ENCODE results near the gene LENEP. TPM values are rescaled to one million over a fixed set of nuclear protein-coding genes. Genes with fewer than 3 reads are reported as not detected.

The LENEP gene
- total RNA-seq, 1 donor from 2014 or later, result not detected

DNA sequence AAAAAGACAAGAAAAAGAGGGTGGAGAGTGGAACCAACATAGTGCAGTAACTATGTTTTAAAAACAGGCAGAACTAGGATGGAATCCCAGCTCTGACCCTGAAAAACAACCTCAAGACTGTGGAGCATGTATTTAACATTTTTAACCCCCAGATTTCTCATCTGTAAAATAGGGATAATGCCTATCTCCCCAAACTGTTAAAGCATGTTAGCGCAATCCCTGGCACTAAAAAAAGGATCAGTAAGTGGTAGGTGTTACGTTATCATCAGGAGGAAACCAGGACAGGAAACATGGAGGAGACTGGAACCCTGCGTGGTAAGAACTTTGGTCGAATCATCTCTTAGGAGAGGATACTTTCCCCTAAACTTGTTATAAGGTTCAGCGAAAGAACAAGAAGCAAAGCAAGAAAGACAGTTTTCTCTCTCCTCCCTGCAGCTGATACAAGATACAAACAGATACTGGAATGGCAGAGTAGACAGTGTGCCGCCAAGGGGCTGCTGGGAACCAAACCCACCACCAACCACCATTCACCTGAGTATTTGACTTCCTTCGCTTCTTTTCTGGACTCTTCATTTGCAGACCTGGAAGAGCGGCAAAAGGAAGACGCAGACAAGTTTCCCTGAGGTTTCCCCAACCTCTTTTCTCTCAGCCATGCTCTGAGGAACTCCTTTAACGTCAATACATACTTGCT is 32.8 kb upstream of the LENEP start:
- no peak for ATAC-seq

DNA sequence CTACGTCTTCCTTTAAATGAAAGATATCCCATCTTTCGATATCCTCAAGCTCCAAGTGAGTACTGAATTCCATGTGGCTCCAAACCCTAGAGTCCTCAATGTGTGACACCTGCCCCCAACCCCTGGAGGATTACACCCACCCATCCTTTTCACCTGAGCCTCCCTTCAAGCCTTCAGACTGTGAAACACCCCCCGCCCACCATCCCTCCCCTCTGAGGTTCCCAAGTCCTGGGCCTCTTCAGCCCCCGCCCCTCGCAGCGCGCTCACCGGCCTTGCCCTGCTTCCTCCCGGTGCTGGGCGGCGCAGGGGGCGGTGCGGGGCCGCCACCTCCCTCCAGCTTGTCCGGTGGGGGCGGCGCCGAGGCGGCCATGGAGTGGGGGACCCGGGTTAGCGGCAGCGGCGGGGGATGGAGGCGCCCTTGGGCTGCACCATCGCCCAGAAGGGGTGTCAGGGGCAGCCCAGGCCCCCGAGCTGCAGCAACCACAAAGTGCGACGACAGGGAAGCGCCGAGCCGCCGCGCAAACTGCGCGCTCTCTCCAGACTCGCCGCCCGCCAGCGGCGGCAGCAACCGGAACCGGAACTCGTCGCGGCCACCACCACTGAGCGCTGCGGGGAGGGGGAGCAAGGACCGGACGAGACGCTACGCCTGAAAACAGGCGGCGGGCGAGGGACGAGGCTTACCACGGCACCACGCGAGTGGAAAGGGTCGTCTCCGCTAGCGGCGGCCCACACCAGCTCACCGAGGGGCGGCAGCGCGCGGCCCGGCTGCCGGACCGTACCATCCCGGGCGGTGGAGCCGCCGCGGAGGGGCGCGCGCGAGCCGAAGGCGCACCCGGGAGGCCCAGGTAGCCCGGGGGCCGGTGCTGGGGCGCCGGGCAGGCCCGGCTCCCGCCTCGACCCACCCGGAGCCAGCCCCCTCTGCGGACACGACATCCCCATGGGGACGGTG is 31.9 kb upstream of the LENEP start, which contains the start of gene PYGO2:
Gene PYGO2, minus strand, starts transcription at position 576 of the 949 bp plus-strand sequence. Its CDS starts 206 bp downstream, at position 370.
- ATAC-seq, result peak; percentile 86

More for the DNA sequence above, 32.8 kb upstream of the LENEP start:
- no peak for DNase-seq (ENCODE audit: low spot score)

DNA sequence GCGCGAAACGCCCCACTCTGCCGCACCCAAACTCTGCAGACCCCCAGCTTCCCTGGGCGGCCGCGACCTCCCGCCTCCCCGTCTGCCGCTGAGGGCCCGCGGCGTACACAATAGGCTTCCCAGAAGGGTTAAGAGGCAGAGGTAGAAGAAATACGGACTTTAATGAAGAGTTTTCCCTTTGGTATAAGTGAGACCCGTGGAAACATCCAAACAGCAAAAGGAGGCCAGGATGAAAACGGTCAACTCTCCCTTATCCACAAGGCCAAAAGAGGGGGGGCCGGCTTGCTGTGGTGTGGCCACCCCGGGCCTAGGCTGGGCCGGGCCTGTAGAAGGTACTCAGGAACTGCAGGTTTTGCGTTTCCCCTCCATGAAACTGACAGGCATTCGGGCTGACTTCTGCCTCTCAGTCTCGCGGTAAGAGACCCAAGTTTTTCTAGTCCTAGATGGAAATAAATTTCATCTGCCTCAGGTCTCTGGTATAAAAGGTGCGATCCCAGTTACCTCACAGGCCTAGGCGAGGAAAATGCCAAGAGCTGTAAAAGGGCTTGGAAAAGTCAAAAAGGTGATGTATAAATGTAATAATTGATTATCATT is 31.1 kb upstream of the LENEP start:
- peak; percentile 48 for ATAC-seq
- DNase-seq (ENCODE audit: low spot score), result no peak

More for the DNA sequence above, 31.9 kb upstream of the LENEP start, which contains the start of gene PYGO2:
- DNase-seq (ENCODE audit: low spot score), result peak; percentile 85

DNA sequence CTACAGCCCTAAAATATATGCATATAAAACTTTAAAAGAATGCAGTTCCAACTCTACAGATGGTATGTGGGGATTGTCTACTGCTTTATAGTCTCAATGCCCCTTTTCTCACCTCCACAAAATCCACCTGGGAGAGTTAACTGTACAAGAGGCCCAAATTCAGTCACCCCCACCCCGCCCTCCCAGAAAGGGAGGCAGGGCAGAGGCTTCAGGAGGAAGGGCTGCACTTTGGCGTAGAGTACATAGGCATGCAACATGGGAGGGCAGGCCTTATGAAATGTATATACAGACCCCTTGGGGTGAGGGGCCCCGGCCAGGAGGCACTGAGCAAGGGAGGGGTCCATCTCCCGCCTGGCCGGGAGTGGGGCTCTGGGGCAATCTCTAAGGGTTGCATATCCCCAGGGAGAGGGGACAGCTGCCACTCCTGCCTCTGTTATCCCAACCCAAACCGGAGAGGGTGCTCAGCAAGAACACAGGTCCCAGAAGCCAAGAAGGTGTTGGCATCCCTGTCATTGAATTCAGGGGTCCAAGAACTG is 30.5 kb upstream of the LENEP start:
- ATAC-seq, result no peak
- no peak for DNase-seq (ENCODE audit: low spot score)

DNA sequence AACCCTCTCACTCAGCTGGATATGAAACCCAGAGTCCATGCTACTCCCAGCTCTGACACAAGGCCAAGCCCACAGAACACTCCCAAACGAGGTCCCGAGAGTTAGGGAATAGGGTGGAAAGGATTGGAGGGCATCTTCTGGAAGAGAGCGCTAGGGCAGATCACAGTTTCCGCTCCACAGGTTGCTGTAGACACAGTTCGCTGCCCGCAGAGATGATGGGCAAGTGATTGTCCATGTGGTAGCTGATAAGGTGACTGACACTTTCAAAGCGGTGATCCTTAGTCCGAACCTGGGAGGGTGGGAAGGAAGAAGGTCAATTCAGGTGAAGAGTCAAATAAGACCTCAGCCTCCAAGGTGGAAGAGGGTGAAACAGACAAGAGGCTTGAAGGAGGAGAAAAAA is 29.7 kb upstream of the LENEP start:
- no peak for DNase-seq (ENCODE audit: low spot score)
- ATAC-seq, result no peak

DNA sequence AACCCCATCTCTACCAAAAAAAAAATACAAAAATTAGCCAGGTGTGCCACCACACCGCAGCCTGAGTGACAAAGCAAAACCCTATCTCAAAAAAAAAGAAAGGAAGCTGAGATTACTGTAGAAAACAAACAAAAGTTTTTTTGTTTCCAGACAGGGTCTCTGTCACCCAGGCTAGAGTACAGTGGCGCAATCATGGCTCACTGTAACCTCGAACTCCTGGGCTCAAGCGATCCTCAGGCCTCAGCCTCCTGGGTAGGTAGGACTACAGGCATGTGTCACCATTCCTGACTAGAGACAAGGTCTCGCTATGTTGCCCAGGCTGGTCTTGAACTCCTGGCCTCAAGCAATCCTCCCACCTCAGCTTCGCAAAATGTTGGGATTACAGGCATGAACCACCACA is 29.0 kb upstream of the LENEP start:
- no peak for ATAC-seq
- DNase-seq (ENCODE audit: low spot score), result no peak

DNA sequence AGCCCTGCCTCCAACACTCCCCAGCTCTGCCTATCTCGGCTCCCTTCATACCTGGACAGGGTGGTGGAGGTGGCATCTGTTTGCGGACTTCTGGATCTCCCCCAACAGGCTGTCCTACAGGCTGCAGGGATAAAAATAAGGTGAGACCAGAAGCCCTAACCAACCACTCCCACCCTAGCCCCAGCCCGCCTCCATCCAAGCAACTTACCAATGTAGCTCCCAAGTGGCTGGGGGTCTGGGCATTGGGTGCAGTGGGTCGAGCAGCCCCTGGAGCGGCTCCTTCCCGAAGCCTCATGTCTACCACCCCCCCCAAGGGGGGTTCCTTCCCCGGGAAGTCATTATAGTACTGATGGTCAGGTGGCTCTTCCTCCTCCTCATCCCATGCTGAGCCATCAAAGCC is 27.3 kb upstream of the LENEP start:
- no peak for DNase-seq (ENCODE audit: low spot score)
- no peak for ATAC-seq

DNA sequence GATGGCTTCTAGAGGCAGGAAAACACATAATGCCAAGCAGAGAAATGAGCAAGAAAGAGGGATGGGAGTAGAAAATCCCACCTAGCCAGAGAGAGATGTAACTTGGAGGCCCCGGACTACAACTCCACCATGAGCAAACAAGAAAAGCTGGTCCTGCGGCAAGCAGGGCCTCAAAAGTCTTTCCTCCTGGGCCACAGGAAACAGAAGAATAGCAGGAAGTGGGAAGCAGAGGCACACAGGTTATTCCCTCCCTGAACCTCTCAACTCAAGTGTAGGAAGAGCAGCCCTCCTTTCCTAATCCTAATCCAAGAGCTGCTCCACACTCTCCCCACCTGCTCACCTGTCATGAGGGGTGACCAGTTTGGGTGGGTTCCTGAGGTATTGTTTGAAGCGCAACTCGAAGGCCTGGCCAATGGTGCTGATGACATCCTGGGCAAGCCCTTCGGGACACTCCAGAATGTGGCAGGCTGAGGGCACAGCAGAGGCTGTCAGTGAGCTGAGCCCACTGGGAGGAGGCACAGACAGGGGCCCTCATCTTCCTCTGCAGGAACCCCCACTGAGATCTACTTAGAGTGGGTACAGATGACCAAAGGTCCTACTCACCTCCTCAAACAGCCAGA is 25.9 kb upstream of the LENEP start:
- no peak for ATAC-seq
- no peak for DNase-seq (ENCODE audit: low spot score)

DNA sequence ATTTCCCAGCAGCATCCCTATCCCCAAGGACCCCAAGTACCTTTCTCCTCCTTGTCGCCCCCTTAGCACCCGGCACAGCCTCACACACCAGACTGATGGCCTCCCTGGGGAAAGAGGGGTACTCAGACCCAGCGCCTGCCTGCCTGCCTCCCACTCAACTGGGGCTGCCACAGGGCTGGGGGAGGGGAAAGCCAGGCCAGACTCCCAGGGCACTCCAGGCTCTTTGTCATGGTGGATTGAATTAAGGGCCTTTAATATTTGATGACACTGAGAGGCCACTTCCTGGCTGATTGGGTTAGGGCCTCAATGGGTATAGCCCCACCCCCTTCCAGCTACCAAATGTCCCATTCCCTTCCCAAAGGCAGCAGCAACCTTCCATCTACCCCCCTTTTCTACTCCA is 24.7 kb upstream of the LENEP start:
- no peak for ATAC-seq
- DNase-seq (ENCODE audit: low spot score), result no peak

DNA sequence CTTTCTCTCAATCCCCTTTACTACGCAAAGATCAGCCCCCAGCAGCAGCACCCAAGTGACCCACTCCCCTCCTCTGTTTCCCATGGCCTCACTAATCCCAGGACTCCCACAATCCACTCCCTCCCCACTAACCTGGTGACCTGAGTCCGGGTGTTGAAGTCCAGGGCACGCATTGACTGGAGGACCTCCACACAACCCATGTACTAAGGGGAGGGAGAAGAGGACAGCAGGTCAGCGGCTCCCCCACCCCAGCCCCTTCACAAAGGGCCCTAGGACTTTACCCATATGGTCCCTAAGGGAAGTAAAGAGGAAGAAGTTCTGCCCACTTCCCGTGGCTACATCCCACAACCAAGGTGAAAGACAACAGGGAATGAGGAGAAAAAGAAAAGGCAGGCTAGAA is 24.1 kb upstream of the LENEP start:
- no peak for DNase-seq (ENCODE audit: low spot score)
- no peak for ATAC-seq

DNA sequence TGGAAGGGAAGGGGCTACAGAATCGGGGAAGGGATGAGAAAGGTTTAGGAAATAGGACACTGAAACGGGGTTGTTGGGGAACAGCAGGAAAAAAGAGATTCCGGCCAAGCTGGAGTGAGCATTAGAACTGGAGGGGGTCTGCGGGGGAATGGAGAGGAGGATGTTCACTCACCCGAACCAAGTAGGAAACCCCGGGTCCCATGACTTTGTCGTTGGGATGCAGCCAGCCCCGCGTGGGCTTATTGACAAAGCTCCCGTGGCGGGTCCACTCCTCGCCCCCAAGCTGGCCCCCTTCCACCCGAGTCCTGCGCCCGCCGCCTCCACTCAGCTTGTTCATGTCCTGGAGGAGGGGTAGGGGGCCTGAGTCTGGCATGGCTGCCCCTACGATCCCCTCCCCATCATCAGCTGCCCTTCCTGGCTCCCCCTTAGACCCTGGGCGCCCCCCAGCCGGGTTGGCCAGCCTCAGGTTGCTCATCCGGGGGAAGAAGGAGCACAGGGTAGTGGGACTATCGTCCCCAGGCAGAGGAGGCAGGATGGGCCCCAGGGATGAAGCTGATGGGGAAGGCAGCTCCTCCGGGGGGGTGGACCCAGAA is 23.4 kb upstream of the LENEP start:
- no peak for DNase-seq (ENCODE audit: low spot score)
- ATAC-seq, result no peak

DNA sequence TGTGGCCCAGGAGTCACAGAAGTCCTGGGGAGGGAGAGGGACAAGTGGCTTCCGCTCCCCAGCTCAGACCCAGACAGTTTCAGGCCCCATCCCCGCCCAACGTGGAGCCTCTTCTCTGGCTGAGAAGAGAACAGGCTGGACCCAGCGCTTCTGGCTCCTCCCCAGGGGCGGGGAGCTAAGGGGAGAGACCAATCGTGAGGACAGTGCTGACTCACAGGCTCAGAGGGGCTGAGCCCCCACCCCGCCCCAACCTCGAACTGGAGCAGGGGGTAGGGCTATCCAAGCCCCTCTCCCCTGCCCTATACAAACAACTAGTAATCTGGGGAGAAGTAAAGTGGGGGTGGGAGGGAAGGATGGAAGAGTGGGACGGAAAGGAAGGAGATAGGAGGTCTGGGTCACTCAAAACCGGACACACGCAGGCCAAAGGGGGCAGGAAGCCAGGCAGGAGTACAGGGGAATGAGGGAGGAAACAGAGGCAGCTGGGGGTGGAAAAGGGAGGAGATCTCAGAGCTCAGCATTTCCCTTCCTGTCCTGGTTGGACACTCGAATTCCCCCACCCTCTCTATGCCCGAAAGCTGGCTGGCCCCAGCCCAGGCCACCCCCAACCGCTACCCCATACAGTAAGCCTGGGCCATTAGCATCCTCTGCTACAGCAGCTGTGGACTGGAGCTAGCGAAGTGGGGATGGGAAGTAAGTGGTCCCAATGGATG is 22.6 kb upstream of the LENEP start, which contains the start of gene SHC1:
Gene SHC1, minus strand, starts transcription at position 117 of the 710 bp plus-strand sequence. CDS start 221 bp downstream, outside the sequence.
- DNase-seq (ENCODE audit: low spot score) (peak; percentile 87), ATAC-seq (peak; percentile 37)

DNA sequence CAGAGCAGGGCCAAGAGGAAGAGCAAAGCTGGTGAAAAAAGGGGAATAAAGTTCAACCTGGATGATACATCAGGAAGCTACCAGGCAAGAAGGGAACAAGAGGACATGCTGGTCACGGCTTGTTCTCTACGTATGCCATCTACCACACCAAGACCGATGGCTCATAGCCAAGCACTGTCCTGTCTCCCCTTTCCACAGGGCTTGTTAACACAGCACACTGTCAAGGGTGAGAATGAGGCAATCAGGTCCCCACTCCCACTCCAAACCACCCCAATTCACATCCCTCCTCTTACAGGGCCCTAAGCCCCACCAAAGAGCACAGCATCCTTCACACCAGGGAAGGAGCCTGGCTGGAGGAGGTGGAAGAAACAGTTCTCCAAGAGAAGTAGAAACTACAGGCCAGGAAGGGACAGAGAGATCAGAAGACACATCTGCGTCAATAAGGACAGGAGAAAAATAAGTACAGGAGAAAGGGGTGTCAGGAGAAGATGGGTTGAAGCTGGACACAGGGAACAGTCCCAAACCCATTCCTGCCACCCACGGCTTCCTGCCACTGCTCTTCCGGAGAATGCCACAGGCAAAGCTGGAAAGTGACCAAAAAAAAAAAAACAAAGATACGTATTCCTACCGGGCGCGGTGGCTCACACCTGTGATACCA is 21.9 kb upstream of the LENEP start:
- DNase-seq (ENCODE audit: low spot score) (no peak), ATAC-seq (no peak)

DNA sequence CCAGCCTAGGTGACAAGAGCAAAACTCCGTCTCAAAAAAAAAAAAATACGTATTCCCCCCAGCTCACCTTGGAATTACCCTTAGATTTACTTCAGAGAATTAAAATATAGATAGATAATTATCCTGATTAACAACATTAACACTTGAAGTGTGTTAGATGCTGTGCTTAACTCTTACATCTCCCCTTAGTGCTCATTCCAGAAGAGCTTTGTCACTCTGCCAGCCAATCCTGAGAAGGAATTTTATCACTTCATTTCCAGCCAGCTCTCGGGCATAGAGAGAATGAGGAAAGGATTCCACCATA is 21.2 kb upstream of the LENEP start:
- ATAC-seq, result no peak
- DNase-seq (ENCODE audit: low spot score), result no peak

DNA sequence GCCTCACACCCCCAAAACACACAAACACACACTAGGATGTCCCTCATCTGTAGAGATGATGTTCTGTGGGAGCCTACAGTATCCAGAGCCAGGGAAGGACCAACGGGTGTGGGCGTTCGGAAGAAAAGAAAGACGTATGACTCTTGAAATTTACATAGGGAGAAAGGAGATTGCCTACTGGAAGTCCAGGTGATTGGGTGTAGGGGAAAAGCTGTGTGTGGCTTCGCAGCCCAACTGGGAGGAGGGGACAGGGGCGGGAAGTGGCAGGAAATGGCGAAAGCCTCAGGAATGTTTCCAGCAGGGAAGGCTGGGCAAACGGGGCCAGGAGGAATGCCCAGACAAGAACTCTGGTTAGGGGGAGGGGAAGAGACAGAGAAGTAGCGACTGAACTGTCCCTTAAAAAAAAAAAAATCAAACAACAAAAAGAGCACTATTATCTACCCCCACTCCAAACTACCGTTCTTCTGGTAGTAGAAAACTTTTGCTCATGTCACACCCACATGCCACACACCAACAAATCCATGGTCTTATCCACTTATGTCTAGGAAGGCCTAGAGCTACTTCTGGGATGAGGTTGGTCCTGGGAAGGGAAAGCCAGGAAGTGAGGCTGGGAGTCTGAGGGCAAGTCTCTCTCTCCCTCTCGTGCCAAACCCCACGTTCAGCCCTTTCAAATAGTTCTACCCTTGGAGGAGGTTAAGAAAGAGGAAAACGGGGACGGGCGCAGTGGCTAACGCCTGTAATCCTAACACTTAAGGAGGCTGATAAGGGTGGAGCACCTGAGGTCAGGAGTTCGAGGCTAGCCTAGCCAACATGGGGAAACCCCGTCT is 20.7 kb upstream of the LENEP start:
- DNase-seq (ENCODE audit: low spot score) (peak; percentile 90), ATAC-seq (peak; percentile 45)

DNA sequence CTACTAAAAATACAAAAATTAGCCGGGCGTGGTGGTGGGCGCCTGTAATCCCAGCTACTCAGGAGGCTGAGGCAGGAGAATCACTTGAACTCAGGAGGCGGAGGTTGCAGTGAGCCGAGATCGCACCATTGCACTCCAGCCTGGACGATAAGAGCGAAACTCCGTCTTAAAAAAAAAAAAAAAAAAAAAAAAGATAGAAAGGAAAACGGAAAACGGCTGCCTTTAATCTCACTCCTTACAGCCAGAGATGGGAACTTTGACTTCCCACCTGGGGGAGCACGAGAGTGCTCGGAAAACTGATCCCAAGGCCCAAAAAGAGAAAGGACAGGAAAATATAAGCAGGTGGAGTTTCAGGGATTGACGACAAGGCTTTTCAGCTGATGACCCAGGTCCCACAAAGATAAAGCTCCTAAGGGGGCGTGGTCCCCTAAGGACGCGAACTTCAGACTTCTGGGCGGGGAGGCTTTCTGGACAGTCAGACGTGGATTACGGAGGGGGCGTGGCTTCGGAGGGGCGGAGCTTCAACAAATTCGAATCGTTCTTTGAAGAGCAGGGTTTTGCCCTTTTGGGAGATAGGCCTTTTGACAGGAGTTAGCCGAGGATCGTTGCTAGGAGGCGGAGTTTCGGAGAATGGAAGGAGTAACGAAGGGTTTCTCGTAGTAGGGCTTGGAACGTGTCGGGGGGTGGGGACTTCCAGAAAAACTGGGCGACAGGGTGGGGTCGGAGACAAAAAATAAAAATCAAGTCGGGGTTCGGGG is 19.9 kb upstream of the LENEP start:
- DNase-seq (ENCODE audit: low spot score), result peak; percentile 99
- ATAC-seq, result peak; percentile 67

DNA sequence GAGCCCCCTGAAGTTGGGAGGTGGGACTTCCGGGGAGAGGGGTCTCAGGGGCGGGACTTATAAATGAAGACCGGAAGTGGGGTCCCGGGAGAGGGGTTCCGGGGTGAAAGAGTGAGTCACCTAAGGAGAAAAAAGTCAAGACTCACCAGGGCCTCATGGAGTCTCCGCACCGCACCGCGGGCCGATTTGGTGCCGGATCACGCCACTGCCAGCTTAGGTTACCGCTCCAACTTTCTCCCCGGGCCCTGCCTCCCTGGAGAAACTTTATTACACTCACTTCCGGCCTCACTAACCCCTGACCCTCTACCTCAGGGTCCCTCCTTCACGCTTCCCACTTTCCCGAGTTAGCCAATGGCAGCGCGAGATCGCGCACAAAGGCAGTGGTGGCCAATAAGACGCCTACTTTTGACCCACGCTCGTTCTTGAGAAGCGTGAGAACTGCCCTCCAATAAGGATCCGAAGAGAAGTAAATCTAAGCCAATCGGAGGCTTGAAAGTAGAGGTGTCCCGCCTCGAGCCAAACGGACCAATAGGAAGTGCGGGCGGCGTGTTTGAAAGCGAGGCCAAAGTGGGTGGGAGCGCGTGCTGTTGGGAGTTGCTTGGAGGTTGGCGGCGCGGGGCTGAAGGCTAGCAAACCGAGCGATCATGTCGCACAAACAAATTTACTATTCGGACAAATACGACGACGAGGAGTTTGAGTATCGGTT is 19.1 kb upstream of the LENEP start, which contains the start of gene CKS1B:
Gene CKS1B, plus strand, starts transcription at position 580 of the 706 bp plus-strand sequence. Its CDS starts 65 bp downstream, at position 645.
- peak; percentile 98 for DNase-seq (ENCODE audit: low spot score)
- peak; percentile 73 for ATAC-seq

All from left lobe of liver (tissue), 2 donors.